Panc1 (cell line): ENCODE results near the gene PARVB.

ENCODE experiments used
- CTCF ChIP-seq: fragments of 450-650 bp; IDR thresholded peaks from 2 replicates; pipeline ENCODE4 v1.5.1; 2017; ENCODE audit warnings: mild to moderate bottlenecking
- POLR2AphosphoS5 ChIP-seq: IDR thresholded peaks from 2 replicates; pipeline ENCODE4 v1.6.1; 2012; ENCODE audit warnings: mild to moderate bottlenecking, low read depth, low read length, moderate library complexity
- REST ChIP-seq, 2 experiments: IDR thresholded peaks; 2 replicates each; pipeline ENCODE4 v1.6.1; 2011 to 2012; ENCODE audit warnings: low read depth in 2 of 2, control low read depth in 1 of 2, low read length in 1 of 2, mild to moderate bottlenecking in 1 of 2, moderate library complexity in 1 of 2; ENCODE audit not compliant: insufficient read depth in 1 of 2
- TCF7L2 ChIP-seq: IDR thresholded peaks from 2 replicates; pipeline ENCODE4 v1.6.1; 2011; ENCODE audit warnings: mild to moderate bottlenecking, low read depth, low read length, inconsistent platforms

- TF ChIP-seq CTCF = no peak
- no peak for TF ChIP-seq POLR2AphosphoS5
- TF ChIP-seq REST (IDR thresholded peaks at IDR 0.05; ENCODE audit: insufficient read depth in 1 of 2, low read depth in 2 of 2, low read length in 1 of 2) = no peak
- TF ChIP-seq TCF7L2 = no peak
These were observed 135.7 kb downstream of the PARVB start for GRCh38 chr22:44159811-44160210.
